ENCODE results near the gene HOMER2. TPM values are rescaled to one million over a fixed set of nuclear protein-coding genes. Genes with fewer than 3 reads are reported as not detected.

The HOMER2 gene
- total RNA-seq, 4 donors from 2014 or later: 2.2 to 4.3 (median 3.3) TPM

DNA sequence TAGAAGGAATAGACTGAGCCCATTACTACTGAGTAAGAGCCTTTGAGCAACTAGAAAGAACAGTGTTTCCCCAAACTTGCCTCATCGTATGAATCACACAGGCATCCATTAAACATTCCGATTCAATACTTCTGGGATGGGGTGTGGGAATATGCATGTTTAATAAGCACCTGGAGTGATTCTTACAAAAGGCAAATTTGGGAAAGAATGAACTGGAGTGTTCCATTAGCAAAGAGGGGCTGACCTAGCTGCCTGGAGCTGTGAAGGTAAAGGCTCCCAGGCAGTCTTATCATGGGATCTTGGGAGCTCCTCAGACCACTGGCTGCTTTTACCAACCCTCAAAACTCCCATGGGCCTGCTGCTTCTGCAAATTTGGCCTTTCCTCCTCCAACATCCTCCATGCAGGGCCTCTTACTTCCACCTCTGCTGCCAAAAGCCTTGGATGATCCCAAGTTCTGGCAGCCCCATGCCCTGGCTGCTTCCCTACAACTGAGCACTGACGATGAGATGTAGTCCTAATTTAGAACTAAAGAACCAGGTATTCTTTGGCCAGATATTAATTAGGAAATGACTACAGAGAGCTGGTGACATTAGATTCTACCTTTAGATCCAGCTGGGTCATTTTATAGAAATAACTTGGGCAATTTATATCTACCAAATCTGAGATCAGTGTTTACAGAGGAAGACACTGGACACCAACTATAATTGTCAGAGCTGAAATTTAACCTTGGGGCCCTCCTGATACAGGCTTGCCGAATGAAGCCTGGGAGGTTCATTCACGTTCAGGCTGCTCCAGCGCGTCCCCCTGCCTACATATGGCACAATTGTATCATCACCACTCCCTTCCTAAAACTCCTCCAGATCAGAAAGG, 11.2 kb upstream of the HOMER2 start:
- no peak for DNase-seq
- Histone ChIP-seq H3K27me3 (no peaks in the 10 kb centered on the region), H3K36me3 (no peaks in the 10 kb centered on the region), H3K27ac (no peak overlapping the region), H3K4me3 (no peak overlapping the region), H3K4me1 (no peaks in the 10 kb centered on the region), H3K9me3 (no peaks in the 10 kb centered on the region)
- TF ChIP-seq POLR2A (IDR thresholded peaks at IDR 0.05): no peak
- TF ChIP-seq, protein P1, sequence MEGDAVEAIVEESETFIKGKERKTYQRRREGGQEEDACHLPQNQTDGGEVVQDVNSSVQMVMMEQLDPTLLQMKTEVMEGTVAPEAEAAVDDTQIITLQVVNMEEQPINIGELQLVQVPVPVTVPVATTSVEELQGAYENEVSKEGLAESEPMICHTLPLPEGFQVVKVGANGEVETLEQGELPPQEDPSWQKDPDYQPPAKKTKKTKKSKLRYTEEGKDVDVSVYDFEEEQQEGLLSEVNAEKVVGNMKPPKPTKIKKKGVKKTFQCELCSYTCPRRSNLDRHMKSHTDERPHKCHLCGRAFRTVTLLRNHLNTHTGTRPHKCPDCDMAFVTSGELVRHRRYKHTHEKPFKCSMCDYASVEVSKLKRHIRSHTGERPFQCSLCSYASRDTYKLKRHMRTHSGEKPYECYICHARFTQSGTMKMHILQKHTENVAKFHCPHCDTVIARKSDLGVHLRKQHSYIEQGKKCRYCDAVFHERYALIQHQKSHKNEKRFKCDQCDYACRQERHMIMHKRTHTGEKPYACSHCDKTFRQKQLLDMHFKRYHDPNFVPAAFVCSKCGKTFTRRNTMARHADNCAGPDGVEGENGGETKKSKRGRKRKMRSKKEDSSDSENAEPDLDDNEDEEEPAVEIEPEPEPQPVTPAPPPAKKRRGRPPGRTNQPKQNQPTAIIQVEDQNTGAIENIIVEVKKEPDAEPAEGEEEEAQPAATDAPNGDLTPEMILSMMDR (IDR thresholded peaks at IDR 0.05): no peak

DNA sequence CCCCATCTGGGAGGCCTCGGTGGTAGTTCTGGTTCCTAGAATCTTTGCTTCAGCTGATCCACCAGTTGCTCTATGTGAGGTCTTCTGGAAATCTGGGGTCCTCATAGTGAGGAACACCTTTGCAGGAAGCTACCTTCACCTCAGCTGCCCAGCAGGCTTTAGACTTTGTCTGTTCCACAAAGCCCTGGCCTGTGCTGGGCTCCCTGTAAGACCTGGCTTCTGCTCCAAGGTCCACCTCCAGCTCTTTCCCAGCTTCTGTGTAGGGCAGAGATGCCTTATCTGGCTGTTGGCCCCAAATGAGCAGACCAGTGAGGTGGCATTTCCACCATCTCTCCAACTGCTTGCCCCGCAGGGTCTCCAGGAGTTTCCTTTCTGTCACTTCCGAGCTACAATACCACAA, 8.2 kb upstream of the HOMER2 start:
- H3K4me3 ChIP-seq: no peak overlapping the region
- no peak for DNase-seq
- TF ChIP-seq, protein P1 (IDR thresholded peaks at IDR 0.05): no peak
- no peak for TF ChIP-seq POLR2A (IDR thresholded peaks at IDR 0.05)
- H3K36me3 ChIP-seq: no peaks in the 10 kb centered on the region
- H3K27me3 ChIP-seq: no peaks in the 10 kb centered on the region
- no peak overlapping the region for H3K27ac ChIP-seq
- H3K4me1 ChIP-seq: no peaks in the 10 kb centered on the region
- H3K9me3 ChIP-seq: no peaks in the 10 kb centered on the region

- TF ChIP-seq, protein P1 (IDR thresholded peaks at IDR 0.05): no peak
- no peak for TF ChIP-seq POLR2A (IDR thresholded peaks at IDR 0.05)
- no peaks in the 10 kb centered on the region for H3K9me3 ChIP-seq
- DNase-seq: no peak
- H3K27ac ChIP-seq: no peak overlapping the region
- H3K27me3 ChIP-seq: no peaks in the 10 kb centered on the region
- H3K4me3 ChIP-seq: no peak overlapping the region
- no peaks in the 10 kb centered on the region for H3K36me3 ChIP-seq
- H3K4me1 ChIP-seq: no peaks in the 10 kb centered on the region
Measured at GRCh38 chr15:82959423-82959822, 6.9 kb upstream of the HOMER2 start.

DNA sequence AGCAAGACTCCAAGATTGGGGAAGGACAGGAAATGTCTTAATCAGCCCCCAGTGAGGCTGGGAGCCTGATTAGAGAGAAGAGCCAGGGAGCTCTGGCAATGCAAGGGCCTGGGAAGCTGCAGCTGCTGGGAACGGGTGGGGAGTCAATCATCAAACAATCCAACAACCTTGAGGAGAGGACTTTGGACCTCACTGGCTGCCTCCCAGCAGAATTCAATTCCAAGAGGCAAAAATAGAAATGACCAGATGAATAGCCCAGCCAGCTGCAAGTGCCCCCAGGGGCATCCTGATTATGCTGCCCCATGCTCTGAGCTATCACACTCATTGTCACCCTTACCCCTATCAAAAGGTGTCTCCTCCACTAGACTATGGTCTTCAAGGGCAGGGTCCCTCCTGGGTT, 6.1 kb upstream of the HOMER2 start:
- no peak for DNase-seq
- no peak for TF ChIP-seq POLR2A (IDR thresholded peaks at IDR 0.05)
- TF ChIP-seq, protein P1 (IDR thresholded peaks at IDR 0.05): no peak
- no peaks in the 10 kb centered on the region for H3K9me3 ChIP-seq
- no peaks in the 10 kb centered on the region for H3K27me3 ChIP-seq
- no peak overlapping the region for H3K27ac ChIP-seq
- H3K4me3 ChIP-seq: no peak overlapping the region
- H3K36me3 ChIP-seq: no peaks in the 10 kb centered on the region
- H3K4me1 ChIP-seq: no peaks in the 10 kb centered on the region

DNA sequence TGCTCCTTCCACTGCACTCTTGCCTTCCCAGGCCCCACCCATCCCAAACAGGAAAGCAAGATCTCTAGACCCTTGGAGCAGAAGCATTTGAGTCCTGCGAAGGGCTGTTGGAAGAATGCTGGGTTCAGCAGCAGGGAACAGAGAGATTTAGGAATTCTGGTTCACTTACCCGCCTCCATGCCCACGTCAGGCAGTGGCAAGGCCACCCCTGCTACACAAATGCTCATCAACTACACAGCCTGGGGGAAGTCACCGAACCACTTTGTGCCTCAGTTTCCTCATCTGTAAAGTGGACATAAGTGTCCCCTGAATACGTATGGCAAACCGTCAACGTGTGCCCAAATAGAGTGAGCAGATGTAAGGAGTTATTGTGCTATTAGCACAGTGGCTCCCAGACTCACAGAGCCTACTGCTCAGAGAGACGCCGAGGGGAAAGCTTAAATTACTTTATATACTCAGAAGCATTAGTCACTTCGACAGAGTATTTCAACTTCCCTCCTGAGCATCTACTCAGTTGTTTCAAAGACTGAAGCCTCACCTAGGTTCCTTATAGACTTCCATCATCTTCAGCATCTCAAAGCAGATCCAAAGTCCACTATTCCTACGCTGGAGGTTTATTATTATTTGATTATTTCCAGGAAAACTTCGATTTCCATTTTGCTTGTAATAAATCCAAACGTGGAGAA, 905 bp downstream of the HOMER2 start:
- Histone ChIP-seq H3K9me3 (no peaks in the 10 kb centered on the region), H3K27ac (no peak overlapping the region), H3K27me3 (no peaks in the 10 kb centered on the region), H3K4me1 (peaks cover 0 to 6% (median 2%) of the 10 kb centered on the region in 4 donors), H3K4me3 (peak overlapping the region; percentile 17 to 59 (median 48)), H3K36me3 (no peaks in the 10 kb centered on the region)
- no peak for TF ChIP-seq POLR2A (IDR thresholded peaks at IDR 0.05)
- TF ChIP-seq, protein P1 (IDR thresholded peaks at IDR 0.05): no peak
- DNase-seq: no peak
